COLO829 (cell line): ENCODE results near the gene GBX1.

Experiments
- DNase-seq: peaks from one replicate; pipeline ENCODE4 v3.0.0; 2012; ENCODE audit warnings: low spot score

GBX1 gene

DNA sequence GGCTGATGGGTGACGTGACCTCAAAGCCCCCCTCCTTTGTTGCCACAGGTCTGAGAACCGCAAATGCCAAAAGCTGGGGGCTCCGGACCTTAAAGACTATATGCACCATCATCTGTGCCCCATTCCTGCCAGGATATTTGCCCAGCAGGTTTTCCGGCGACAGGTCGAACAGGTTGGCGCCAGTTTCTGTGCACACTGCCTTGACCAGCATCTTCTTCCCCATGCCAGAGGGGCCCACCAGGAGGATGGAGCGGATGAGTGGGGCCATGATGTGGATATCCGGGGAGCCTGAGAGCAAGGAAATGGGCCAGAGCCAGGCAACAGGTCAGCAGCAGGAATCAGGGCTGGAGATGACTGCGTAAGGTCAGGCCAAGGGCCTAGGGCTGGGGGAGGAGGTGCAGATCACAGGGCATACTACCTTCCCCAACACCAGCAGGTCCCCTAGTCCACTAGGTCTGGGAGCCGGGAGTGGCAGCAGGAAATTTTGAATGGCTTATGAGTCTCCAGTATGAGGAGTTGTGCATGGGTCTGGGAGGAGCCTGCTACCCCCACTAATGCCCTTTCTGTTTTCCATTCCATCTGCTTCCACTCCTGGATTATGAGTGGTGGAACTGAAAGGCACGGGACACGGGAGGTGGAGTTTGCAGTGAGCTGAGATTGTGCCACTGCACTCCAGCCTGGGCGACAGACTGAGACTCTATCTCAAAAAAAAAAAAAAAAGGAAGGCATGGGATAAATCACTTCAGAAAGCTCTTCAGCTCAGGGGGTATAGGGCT lies 25.9 kb upstream of the GBX1 start:
- DNase-seq, result no peak

DNA sequence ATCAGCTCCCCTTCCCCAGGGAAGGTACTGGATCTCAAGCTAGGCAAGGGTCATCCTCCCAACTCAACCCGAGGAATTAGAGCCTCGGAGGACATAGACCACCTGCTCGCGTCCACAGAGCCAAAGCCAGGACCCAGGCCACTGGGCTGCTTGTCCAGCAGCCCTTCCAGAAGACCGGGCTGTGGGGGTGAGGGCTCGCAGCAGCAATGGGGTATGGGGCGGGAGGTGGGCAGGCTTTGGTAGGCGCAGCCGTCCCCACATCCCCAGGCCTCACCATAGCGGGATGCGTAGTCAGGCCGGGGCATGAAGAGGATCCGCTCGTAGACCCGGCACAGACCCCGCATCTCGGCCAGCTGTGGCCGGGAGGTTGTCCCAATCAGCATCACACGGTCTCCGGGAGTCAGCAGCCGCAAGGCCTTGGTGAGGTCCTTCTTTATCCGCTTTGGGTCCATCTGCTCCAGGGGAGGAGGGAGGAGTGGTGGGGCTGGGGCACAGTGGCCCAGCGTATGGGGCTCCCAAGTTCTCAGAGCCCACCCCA lies 24.6 kb upstream of the GBX1 start:
- no peak for DNase-seq

DNA sequence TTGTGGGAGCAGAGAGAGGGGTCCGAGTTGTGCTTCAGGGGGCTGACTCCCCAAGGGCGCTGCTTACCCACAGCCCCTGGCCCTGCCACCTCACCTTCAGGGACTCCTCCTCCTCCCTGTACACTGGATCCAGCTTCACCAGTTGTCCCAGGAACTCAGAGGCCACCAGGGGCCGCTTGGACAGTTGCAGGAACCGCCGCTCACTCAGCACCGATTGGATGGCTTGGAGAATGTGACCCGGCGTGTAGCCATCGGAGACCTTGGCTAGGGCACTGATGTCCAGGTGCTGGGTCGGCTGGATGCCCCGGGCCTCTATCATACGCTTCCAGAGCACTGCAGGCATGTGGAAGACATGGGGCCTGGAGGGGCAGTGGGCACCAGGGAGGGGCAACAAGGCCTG lies 24.1 kb upstream of the GBX1 start:
- DNase-seq, result no peak

DNA sequence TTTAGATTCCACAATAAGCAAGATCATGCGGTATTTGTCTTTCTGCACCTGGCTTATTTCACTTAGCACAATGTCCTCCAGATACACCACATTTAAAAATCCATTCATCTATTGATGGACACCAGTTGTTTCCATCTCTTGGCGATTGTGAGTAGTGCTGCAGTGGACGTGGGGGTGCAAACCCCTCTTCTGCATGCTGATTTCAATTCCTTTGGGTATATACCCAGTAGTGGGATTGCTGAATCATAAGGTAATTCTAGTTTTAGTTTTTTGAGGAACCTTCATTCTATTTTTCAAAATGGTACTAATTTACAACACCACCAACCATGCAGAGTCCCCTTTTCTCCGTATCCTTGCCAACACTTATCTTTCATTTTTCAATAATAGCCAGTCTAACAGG lies 21.5 kb upstream of the GBX1 start:
- no peak for DNase-seq

DNA sequence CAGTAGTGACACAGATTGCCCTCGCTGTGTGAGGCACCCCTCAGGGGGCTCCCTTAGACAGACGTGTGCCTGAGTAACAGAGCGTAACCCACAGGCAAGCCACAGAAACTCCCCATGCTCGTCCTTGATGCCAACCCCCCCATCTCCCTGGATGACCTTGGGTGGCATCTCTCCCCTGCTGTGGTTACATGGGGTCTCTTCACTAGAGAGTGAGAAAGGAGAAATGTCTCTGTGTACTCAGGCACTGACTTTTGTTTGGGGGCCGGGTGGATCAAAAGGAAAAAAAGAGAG lies 20.7 kb upstream of the GBX1 start:
- no peak for DNase-seq

DNA sequence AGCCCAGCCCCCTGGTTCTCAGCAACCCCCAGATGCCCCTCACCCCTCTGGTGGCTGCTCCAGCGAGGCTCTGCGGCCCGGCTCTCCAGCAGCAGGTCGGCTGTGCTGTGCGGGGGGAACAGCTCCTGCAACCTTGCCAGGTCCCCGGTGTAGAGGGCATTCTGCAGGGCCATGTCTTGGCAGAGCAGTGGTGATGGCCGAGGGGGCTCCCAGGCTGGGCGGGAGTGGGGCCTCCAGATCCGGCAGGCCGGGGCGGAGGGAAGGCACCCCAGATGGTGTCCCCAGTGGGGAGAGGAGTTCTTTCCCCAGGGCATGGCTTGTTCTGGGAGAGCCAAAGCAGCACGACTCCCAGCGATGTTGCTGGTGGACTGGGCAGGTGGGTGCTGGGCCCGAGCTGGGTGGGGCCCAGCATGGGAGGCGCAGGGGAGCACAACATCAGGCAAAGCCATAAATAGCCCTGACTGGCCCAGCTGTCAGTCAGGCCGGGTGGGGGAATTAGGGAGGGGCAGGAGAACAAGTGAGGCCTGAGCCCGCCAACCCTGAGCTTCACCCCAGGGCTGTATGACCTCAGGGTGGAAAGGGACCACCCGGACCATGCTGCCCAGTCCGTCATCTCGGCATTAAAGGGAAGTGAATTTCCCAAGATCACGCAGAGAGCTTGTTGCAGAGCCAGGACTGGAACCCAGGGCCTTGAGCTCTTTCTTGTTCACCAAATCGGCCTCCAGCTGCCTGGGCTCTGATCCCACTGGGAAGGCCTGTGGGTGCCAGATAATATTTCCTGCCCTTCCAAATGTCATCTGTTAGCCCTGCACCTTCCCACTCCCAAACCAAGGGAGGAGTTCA lies 20.1 kb upstream of the GBX1 start:
- DNase-seq, result no peak

DNA sequence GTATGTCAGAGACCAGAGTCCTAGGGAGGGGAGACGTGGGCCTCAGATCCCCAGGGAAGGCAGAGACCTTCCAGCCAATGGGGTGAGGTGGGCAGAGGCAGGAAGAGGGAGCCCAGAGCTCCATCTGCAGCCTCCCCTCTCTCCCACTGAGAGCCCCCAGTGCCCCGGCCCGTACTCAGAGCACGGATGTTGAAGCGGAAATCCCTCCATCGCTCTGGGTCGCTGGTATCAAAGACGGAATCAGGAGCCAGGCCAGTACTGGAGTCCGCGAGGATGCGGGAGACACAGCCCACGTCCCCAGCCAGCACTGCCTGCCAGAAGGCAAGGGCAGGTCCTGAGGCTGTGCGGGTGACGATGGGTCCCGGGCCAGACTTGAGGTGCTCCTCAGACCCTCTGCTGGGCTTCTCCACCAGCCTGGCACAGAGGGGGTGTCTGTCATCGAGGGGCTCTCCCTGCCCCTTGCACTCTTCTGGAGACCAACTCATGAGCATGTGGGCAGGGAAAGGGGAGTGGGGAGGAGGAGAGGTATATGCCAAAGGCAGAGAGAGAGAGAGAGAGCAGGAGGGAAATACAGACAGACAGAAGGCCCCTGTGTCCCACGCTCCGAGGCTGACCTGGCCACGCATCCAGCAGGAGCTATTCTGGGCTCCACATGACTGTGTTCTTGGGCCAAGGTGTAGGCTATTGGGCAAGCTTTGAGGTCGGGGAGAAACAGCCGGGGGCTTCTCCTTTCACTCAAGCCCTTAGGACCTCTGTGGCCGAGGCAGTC lies 19.3 kb upstream of the GBX1 start, which contains the start of gene ASB10:
Gene ASB10 (minus strand): TSS at position 611 of the 769 bp plus-strand sequence. CDS start 120 bp downstream, at position 491.
- DNase-seq, result no peak

DNA sequence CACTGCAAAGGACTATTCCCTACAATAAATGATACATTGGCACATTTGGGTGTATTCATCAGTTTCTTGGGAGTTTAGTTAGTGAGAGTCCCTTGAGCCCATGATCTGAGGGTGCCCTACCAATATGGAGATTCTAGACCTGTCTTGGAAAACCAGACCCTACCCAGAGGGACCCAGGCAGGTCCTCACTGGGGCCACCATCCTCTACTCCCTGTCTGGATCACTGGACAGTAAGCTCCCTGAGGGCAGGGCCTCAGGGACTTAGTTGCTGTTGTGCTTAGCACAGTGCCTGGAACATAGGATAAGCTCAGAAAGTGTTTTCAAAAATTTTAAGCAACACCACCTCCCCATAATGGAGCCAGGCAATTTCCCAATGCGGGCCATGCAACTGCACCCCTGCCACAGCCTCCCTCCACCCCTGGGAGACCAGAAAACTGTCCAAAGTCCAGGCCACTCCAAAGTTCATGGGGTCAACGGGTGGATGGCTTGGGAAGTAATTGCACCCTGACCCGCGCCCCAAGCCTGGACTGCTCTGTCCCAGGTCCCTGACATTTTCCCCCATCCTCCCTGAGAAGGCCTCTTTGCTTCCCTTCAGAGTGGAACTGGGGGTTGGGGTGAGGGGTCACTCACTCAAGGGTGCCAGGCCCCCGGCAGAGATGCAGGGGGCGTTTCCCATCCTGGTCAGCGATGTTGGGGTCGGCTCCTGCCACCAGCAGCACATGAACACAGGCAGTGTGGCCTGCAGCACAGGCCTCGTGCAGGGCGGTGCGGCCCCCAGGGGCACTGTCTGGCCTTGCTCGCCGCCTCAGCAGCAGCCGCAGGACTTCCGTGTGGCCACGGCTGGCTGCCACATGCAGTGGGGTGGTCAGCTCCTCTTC lies 18.5 kb upstream of the GBX1 start:
- DNase-seq, result no peak

DNA sequence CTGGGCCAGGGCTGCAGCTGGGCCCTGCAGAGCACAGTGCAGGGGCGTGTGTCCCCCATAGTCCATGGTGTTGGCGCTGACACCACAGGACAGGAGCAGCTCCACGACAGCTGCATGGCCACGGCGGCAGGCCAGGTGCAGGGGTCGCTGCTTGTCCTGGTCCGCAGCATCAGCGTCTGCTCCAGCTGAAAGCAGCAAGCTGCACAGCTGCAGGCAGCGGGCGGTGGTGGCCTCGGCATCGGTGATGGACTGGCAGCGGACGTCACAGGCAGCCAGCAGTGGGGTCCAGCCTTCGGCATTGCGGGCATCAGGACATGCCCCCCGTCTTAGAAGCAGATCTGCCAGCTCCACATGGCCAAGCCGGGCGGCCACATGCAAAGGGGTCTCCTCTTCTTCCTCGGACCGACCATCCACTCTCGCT lies 13.5 kb upstream of the GBX1 start:
- no peak for DNase-seq

DNA sequence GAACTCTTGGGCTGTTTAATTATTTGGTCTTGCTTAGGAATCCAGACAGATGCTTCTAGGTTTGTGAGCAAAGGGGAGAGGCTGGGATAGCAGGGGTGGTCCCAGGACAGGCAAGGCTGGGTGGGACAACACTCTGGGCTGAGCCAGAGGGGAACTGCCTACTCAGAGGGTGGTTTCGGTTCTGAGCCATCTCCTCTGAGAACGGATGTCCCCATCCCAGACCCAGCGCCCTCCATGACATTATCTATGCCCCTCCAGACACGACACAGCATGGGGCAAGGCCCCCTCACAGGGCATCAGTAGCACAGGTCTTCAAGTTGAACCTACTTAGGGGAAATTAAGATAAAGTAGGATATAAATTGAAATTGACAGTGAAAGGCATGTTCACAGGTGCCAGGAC lies 12.5 kb upstream of the GBX1 start:
- no peak for DNase-seq

DNA sequence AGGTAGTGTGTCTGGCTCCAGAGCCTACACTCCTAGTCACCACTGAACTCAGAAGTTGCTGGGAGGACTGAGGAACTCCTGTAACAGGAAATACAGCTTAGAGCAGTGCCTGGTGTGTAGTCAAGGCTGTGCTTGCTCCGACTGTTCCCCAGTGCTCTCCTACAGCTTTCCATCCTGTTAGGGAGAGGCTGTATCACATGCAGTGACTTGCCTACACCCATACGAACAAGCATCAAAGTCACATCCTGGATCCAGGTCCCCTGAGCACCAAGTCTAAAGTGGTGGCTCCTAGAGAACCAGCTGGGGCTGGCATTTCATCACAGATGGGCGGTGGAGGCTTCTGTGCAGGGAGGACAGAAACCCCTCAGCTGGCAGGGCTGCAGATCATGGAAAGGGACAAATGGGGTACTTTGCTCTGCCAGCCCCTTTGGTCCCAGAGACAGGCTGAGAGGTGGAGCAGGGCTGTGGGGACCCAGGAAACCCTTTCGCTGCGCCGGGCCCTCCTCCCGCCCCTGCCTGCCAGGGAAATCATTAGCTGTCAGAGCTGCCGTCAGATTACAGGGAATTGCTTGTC lies 11.9 kb upstream of the GBX1 start:
- DNase-seq, result no peak

DNA sequence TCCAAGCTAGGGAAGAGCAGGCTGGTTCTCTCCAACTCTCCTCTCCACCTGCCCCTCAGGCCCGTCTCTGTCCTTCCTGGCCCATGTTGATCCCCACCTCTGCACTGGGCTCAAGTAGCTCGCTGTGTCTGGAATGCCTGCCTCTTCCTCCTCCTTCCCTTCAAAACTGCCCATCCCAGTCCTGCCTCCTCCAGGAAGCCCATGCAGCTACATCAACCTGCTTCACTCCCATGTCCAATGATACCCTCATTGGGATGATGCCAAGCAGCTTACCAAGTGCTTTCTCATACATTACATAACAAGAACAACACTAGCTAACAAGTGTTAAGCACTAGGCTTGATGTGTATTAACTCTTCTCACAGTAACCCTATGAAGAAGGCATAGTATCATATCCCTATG lies 11.3 kb upstream of the GBX1 start:
- DNase-seq, result no peak

DNA sequence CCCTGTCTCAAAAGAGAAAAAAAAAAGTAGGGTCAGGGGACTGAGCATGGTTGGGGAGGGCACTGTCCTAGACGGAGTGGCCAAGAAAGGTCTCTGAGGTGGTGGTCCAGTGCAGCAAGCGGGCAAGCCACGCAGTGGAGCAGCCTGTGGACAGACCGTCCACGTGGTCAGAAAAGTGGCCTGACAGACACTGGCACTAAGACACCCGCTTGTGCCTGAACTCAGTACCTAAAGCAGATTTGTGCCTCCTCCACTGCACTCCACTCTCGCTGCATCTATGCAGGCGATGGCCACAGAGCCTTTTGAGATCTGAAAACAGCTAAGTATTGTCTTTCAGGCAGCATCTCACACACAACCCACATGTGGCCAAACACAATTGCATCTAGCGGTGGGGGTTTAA lies 10.7 kb upstream of the GBX1 start:
- DNase-seq, result no peak

DNA sequence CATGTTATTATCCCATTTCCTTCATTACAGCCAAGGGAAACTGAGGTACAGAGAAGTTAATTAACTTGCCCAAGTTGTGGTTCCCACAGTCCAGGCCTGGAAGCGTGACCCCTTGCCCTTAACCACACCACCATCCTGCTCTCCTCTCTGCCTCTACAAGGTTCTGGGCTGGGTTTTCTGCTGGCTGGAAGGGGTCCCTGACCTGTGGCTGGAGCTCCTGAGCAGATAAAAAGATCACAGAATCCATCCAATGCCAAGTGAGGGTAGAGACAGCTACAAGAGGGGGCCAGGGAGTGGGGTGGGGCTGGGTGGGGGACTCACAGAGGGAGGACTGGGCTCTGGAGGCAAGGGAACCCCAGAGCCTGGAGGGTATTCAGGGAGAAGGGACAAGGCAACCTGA lies 9.8 kb upstream of the GBX1 start:
- no peak for DNase-seq

DNA sequence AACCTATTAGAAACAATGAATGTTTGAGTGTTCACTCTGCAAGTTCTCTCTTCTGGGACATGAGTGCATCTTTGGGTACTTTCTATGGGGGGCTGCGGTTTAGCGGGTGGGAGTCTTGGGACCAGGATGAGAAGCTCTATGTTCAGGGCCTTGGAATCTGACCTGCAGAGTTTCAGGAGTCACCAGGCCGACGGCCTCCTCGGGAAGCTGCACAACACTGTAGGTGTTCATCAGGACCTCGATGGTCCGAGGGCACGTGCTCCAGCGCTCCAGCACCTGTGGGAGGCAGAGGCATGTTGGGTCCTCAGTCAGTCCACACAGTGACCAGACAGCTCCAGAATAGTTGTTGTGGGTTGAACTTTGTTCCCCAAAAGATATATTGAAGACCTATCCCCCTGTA lies 8.9 kb upstream of the GBX1 start:
- DNase-seq, result no peak

DNA sequence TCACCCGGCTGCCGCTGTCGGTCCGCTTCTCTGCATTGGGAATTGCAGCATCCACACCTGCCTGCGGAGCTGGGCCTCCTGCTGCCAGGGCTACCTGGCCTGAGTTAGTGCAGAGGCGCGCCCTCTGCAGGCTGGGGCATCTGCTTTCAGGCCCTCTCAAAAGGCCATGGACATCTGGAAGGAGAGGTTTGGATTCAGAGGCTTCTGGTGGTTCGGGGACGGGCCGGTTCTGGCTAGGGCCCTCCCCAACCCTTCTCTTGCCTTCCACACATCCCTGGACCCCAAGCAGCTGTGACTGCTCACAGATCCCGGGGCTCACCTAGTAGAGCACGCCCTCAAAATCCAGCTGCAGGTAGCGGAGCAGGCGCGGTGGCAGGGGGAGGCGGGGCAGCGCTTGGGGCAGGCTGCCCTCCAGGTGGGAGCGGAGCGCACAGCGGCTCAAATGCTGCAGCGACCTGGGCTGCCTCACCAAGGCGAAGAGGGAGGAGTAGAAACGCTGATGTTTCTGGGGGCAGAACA lies 8.4 kb upstream of the GBX1 start:
- DNase-seq, result no peak

DNA sequence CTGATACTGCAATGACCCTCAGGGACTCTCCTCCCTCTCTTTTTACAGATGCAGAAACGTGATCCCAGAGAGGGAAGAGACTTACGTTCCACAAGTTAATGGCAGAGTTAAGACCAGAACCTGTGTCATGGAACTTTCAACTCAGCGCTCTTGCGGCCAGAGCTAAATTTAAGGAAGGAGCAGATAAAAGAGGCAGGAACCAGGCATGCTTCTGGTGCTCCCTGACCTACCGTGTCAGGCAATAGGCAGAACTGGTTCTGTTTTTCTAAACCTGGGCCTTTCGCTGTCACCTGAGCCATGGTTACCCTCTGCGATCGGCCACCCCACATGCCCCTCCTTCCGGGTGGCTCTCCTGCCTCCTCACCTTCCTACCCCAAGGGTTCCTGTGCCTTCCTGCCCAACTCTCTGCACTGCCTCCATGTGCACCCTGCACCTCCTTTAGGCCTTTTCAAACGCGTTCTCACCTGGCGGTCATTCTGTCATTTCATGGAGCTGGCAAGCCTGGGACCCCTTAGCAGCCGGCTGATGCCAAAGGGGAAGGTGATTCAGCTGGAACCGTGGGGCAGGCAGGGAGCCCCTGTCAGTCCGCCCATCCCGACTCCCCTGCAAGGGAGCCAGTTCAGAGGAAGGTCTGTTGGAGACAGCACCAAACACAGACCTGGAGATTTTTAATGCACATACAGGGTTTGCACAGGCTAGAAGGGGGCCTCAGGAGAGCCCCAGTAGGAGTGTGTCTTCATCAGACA lies 7.7 kb upstream of the GBX1 start:
- no peak for DNase-seq

DNA sequence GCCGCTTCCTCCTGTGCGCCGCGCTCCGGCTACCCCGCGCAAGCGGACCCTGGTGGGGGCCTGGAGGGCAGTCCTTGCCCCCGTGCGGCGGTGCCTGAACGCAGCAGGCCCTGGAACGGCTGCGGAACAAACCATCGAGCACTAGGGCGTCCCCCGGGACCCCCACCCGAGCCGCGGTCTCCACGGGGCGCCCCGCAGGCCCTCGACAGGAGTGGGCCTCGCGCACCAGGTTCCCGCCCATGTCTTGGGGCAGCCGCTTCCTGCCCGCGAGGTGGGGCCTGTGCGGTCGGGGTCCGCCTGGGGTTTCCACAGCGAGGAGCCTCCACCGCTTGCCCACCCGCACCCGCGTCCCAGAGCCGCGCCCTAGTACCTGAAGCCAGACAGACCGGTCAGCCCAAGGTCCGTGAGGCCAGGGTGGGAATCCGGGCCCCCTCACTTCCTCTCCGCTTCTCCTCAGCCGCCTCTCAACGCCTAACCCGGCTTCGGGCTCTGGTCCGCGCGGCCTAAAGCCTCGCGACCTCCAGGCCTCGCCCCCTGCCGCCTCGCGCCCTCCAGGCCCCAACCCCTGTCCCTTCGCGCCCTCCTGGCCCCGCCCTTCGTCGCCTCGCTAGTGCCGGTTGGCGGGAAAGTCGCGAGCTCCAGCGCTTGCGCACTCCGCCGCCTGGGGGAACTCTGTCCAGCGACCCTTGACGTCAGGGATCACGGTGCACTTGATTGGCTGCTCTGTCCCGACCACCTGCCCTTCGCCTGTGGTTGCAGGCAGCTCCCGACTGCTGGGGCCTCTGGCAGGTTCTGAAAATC lies 7.0 kb upstream of the GBX1 start:
- peak; percentile 36 for DNase-seq
